GM12864 (cell line): Measurements from ENCODE around the gene PPP2R5D.

ENCODE experiments used
- DNase-seq: peaks from one replicate; pipeline ENCODE4 v3.0.0-alpha.2; 2011; ENCODE audit warnings: low read depth
- H3K4me3 ChIP-seq: 2 replicates; pipeline ENCODE4 v1.5.1; 2011; ENCODE audit warnings: mild to moderate bottlenecking, low read depth, low read length, control low read depth
- TF ChIP-seq, protein P1 (sequence below): IDR thresholded peaks from 2 replicates; pipeline ENCODE4 v1.5.1; 2011; ENCODE audit warnings: low read depth, mild to moderate bottlenecking, moderate library complexity, low read length, control low read depth, inconsistent platforms; ENCODE audit errors: missing control alignments

PPP2R5D gene

GRCh38 chr6:43011207-43011606 lies 26.8 kb downstream of the PPP2R5D start:
- DNase-seq, result no peak
- H3K4me3 ChIP-seq, result no peak overlapping the region
- TF ChIP-seq, protein P1, sequence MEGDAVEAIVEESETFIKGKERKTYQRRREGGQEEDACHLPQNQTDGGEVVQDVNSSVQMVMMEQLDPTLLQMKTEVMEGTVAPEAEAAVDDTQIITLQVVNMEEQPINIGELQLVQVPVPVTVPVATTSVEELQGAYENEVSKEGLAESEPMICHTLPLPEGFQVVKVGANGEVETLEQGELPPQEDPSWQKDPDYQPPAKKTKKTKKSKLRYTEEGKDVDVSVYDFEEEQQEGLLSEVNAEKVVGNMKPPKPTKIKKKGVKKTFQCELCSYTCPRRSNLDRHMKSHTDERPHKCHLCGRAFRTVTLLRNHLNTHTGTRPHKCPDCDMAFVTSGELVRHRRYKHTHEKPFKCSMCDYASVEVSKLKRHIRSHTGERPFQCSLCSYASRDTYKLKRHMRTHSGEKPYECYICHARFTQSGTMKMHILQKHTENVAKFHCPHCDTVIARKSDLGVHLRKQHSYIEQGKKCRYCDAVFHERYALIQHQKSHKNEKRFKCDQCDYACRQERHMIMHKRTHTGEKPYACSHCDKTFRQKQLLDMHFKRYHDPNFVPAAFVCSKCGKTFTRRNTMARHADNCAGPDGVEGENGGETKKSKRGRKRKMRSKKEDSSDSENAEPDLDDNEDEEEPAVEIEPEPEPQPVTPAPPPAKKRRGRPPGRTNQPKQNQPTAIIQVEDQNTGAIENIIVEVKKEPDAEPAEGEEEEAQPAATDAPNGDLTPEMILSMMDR, result no peak

DNA sequence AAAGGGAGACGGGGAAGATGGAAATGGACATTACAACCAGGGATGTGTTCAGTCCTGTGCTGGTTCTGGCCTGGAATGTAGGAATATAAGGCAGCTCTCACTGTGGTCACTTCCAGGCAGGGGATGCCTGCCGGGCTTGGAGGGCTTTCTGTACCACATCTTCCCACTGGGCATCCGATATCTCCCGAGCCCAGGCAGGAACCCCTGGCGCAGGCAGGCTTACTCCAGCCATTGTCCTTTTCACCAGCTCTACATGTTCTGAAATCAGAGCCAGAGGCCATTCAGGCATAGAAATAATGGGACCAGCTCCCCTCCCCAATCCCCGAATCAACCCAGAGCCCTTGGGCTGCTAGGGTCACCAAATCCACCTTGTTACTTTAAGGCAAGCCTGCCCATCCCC lies 28.0 kb downstream of the PPP2R5D start:
- TF ChIP-seq, protein P1, result no peak

GRCh38 chr6:43013097-43013842 lies 28.9 kb downstream of the PPP2R5D start:
- TF ChIP-seq, protein P1, result no peak
- peak overlapping the region; percentile 77 for H3K4me3 ChIP-seq
- peak; percentile 25 for DNase-seq

More for the DNA sequence above, 28.0 kb downstream of the PPP2R5D start:
- H3K4me3 ChIP-seq, result peak overlapping the region; percentile 77; the same call in 1 of the 2 replicates
- no peak for DNase-seq

- peak; percentile 100 for DNase-seq
Observed at GRCh38 chr6:43013843-43014433, 29.6 kb downstream of the PPP2R5D start, which contains the start of the genes KLHDC3 and MEA1. Gene KLHDC3, plus strand, starts transcription at chr6:43014249. Its CDS starts 2,944 bp downstream, at chr6:43017193. Gene MEA1, minus strand, starts transcription at chr6:43013946. Its CDS starts 133 bp downstream, at chr6:43013813.

GRCh38 chr6:43014434-43014909 lies 30.1 kb downstream of the PPP2R5D start:
- H3K4me3 ChIP-seq, result peak overlapping the region; percentile 82
- no peak for DNase-seq
- TF ChIP-seq, protein P1, result no peak

More at GRCh38 chr6:43013843-43014433, 29.6 kb downstream of the PPP2R5D start, which contains the start of the genes KLHDC3 and MEA1:
- H3K4me3 ChIP-seq, result peak within 1 kb of the TSS; percentile 82
- TF ChIP-seq, protein P1, result no peak

DNA sequence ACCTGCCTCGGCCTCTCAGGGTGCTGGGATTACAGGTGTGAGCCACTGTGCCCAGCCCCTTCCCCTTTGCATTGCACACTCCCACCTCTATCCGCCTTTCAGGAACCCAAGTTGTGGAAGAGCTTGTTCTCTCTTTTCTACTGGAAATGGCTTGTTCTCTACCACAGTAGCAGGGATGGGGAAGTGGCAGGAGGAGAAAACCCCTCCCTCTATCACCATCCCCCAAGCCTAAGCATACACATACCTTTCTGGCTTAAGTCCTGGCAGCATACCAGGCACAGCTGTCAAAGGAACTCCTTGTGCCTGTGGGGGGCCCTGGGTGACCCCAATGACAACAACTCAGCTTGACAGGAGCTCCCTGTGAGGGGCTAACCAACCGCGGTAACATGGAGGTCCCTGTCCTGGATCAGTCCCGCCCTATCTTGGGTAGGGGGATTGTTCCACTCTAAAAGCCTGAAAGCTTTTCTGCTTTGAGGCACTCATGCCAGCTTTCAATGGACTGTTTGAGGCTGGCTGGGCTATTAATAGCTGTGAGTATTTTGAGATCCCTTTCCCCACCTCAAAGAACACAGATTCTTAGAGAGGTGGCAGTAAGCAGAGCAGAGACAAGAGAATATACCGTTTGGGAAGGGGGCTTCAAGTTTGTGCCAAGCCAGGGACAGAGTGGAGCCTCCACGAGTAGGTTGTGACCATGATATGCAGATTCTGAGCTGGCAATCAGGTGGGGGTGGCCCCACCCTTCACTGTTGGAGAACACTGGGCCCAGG lies 32.0 kb downstream of the PPP2R5D start:
- DNase-seq, result no peak
- TF ChIP-seq, protein P1, result no peak
- H3K4me3 ChIP-seq, result no peak overlapping the region
